Activated CD8-positive, alpha-beta memory T cell treated with anti-CD3 and anti-CD28 coated beads, Interleukin-2, amount 50 U/mL, for 1 hour (primary cell): Measurements from ENCODE around the gene POPDC2.
"Not testable (repeated sequence)": the region's sequence is repeated elsewhere in the genome, so short reads cannot be mapped to it uniquely, and the experiment has no call there.

Experiments
- DNase-seq: peaks from one replicate; pipeline ENCODE4 v3.0.0-alpha.2; 2020; ENCODE audit errors: extremely low read depth

Gene POPDC2

DNA sequence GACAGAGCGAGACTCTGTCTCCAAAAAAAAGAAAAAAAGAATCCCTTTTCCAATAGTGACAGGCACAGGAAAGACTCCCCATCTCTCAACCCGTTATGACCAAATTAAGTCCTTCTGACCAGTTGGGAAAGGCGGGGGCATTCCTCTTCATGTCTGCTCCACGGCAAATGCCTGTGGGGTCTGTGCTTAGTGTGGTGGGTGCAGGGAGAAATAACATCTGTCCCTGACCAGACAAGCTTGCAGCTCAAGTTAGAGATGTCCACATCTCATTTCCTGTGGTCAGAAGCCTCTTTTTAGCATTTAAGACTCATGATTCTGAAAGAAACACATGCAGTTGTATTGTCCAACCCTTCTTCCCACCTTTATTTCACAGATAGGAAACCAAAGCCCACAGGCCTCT is 46.5 kb downstream of the POPDC2 start:
- no peak for DNase-seq

GRCh38 chr3:119613201-119613600 is 47.2 kb downstream of the POPDC2 start:
- no peak for DNase-seq

GRCh38 chr3:119611664-119612063 is 48.7 kb downstream of the POPDC2 start:
- no peak for DNase-seq

DNA sequence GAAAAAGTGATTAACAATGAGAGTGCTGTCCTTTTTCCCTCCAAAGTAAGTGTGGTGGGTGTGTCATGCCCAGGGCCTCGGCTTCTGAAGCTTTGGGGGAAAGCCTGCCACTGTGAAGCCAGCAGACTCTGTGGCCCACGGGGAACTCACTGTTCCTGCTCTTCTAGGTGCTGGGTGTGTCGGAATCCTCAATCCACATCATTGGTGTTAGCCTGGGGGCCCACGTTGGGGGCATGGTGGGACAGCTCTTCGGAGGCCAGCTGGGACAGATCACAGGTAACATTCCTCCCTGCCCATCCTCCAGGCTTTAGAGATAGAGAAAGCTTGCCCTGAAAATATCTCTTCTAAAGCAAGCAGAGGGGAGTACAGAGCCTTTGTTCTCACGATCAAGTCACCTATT is 51.1 kb downstream of the POPDC2 start:
- no peak for DNase-seq

DNA sequence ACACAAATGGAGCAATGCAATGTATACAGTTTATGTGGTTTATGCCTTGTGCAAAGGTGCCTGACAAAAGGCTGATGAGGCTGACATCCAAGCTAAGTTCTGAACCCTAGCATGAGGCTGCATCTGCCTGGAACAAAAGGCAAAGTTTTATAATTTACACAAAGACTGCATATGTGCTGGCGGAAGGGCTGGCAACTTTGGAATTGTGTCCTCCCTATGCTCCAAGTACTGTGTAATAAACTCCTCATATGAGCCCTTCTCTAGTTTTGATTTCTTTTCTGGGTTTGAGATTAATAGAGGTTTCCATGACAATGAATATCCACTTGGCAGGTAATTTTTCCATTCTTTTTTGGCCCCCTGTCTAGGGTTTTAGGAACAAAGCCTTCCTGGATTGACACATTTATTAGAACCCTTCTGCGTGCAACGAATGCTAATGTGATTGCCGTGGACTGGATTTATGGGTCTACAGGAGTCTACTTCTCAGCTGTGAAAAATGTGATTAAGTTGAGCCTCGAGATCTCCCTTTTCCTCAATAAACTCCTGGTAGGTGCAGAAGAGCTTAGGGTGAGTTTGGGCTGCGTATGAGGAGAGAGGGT is 51.9 kb downstream of the POPDC2 start:
- no peak for DNase-seq

DNA sequence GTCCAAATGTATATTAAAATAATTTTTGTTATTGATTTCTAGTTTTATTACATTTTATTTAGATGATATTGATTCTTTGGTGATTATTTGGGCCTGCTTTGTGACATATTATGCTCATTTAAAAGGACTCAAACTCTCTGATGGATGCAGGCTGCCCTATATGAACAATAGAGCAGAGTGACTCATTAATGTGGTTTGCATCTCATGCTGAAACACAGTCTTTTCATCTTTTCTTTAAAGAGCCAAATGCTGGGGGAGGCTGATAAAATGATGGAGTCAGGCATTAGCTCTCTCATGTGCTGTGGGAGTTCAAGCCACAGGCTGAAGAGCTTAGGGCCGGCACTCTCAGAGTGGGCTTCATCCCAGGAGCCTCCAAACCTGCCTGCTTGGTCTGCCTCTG is 55.5 kb downstream of the POPDC2 start:
- DNase-seq: no peak

DNA sequence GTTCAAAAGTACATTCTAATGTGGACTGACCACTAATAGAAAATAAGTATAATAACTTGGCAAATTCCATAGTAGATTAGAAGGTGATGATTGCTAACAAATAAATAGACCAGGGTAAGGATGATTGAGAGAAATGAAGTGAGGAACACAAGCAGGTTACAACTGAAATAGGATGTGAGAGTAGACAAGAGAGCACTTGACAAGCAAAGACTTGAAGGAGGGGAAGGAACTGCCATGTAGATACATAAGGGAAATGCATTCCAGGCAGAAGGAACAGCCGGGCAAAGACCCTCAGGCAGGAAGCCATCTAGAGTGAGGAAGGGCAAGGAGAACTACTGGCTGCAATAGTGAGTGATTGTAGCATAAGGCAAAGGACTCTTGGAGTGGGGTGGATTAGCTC is 57.7 kb downstream of the POPDC2 start:
- no peak for DNase-seq

DNA sequence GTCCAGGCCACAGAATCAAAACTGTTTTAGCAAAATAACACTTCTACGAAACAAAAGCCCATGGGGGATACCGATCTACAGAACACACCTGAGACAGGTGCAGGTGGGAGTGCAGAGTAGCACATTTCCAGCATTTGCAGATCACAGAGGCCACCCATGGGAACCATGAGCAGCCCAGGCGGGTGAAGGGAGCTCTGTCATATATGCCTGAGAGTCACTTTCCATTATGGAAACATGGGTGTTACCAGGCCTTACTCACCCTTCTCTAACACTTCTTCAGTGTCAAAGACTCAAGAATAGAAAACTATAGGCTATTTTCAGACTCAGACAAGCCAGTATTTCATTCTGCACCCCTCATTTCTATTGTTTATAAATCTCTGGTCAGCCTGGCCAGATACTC is 59.2 kb downstream of the POPDC2 start:
- no peak for DNase-seq

GRCh38 chr3:119600732-119601131 is 59.7 kb downstream of the POPDC2 start:
- no peak for DNase-seq

DNA sequence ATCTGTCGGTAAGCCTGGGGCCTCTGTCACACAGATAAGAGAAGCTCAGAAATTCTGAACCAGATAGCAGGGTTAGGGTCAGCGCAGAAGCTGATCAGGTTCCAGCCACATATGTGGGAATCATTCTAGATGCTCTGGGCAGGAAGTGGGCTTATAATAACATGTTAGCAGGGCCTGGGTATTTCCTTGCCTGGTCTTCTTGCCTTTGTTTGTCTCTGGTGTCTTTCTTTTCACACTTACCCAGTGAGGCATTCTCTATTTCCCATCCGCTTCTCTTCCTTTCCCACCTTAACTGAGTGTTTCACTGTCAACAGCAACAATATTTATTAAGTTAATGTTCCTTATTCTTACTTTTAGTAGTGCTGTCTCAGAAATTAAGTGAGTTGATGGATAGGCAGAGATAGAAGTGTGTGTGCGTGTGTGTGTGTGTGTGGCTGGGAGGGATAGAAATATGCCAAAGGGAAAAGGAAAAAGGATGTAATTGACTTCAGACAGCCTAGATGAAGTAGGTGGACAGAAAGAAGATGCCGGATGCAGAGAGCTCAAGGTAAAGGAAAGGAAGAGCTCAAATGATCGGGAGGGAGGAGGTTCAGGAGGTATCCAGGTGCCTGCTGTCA is 60.7 kb downstream of the POPDC2 start:
- no peak for DNase-seq

DNA sequence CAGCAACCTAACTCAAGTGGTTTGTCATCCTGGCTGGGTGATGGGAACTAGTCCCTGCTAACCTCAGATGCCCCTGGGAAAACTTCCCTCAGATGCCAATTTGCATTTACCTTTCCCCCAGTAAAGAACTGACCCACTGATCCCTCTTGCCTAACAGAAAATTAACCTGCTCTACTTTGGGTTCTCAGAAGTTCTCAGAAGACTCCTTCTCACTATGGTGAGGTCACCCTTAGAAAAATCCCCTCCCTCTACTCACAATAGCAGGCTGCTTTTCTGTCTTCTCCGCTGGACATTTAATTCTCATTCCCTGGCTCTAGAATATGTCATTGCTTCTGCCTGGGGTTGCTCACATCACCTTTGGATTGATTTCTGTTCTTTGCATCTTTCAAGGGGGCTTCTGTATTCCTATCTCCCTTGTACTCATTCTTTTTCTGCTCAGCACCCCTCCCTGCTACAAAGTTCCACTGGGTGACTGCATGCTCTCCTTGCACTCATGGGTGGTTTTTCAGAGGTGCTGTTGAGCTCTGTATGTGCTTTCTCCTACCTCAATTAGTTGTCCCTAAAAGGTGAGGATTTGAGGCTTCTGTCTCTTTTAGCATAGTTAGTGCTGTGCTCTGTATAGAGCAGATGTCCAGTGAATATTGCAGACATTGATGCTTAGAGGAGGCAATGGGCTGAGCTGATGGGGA is 61.8 kb downstream of the POPDC2 start:
- DNase-seq: no peak

DNA sequence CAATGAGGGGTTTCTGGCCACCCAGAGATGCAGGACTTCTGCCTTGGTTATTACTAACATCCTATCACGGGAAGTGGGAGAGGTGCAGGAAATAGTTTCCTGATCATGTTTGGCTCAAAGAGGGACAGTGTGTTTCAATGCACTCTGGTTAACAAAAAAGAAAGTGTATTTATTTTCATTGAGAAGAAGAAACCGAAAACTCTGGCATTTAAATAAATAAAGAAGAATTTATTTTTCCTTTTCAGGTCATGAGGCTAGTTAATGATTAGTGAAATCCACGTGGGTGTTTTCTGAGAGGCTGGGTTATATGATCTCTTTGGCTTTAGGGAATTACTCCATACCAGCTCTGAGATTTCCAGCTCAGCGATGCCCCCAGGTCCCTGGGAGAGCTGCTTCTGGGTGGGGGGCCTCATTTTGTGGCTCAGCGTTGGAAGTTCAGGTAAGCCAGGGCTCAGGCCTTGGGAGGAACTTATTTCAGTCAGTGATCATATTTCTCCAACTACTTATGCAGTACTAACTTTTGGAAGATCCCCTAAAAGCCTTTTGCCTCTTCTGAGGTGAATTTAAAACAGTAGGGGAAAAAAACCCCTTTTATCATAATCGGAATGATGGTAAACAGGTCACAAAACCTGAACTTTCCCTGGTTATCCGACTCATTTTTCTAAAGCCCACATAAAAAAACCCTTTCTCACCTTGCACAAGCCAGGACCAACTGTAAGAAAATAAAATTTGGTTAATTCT is 62.7 kb downstream of the POPDC2 start, which contains the start of gene PLA1A:
Gene PLA1A, plus strand, starts transcription at position 338 of the 741 bp plus-strand sequence. Its CDS starts 29 bp downstream, at position 367.
- DNase-seq: no peak

DNA sequence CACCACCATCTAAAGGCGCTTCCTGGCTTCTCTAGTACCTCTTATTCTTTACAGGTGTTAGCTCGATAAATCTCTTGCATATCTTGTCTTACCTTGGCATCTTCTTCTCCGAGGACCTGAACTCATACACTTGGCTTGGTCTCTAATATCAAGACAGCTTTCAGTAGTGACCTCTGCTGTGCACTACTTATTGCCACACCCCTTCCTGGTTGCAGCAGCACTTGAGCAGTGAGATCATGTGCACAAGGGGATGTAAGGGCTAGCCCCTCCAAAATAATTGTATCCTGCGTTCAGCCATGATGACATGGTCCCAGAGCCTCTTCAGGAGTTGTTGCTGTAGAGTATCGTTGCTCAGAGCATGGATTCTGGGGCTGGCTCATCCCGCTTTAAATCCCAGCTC is 64.0 kb downstream of the POPDC2 start:
- no peak for DNase-seq

GRCh38 chr3:119595639-119596334 is 64.6 kb downstream of the POPDC2 start:
- DNase-seq: no peak

GRCh38 chr3:119594929-119595328 is 65.5 kb downstream of the POPDC2 start:
- DNase-seq: not testable (repeated sequence)

- no peak for DNase-seq
Observed at GRCh38 chr3:119594066-119594465, 66.3 kb downstream of the POPDC2 start.

DNA sequence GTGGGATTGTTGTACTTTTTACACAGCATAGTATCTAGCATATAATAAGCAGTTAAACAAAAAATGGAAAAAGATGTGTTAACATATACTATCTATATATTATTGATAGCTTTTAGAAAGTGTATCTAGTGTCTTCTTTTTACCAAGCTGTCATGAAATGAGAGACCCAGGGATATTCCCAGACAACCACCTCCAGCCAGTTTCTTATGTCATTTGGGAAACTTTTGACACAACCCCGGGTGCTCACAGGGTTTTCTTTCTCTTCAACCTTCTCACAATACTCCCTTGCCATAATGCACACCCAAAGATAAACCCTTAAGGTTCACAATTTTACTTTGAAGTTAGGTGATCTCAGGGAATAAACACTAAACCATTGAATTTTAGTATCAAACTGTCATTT is 67.5 kb downstream of the POPDC2 start:
- no peak for DNase-seq
